K562 (cell line): ENCODE measurements around the gene LRFN2. TPM values are rescaled to one million over a fixed set of nuclear protein-coding genes. Genes with fewer than 3 reads are reported as not detected.

Experiments used
- ATAC-seq: fragments of 200-7000 bp; cut with Tn5 transposase; 3 replicates; pipeline ENCODE4 v1.9.1; 2020; ENCODE audit warnings: moderate library complexity
- BruUV-seq: library from RNA; stranded (reverse); fragments of 400-500 nt; replicated peaks from 2 replicates; lab custom pipeline; 2021; lab: Mats Ljungman, UMichigan
- CTCF ChIA-PET: fragments of 300-600 bp; formaldehyde crosslinking; extraction: SDS; loops from one replicate; lab custom pipeline; 2021; ENCODE audit warnings: low intra/inter-chr PET ratio; lab: Yijun Ruan, JAX
- POLR2A ChIA-PET: fragments of 300-600, 350-650 bp; sonication (Branson Sonifier 250); formaldehyde crosslinking; extraction: SDS; loops from one replicate; lab custom pipeline; 2021; ENCODE audit warnings: antibody characterized with exemption, inconsistent platforms; lab: Yijun Ruan, JAX
- DNase-seq, 4 experiments: peaks; one replicate each; pipeline versions ENCODE4 v3.0.0 to v3.0.0-alpha.2; 2011 to 2018; ENCODE audit warnings: low spot score in 3 of 4, mixed read lengths in 3 of 4; ENCODE audit errors: extremely low read depth in 1 of 4
- FAIRE-seq: peaks from 2 replicates; lab custom pipeline; 2011; peaks lifted over from hg19 to GRCh38; lab: Jason Lieb, UNC
- H2AFZ ChIP-seq: 2 replicates; pipeline ENCODE4 v1.6.0; 2011; ENCODE audit warnings: low read depth, low read length, control low read depth, inconsistent platforms
- H3K27ac ChIP-seq: fragments of 200-600 bp; 3 replicates; pipeline ENCODE4 v1.8.0; 2011; ENCODE audit warnings: low read depth, mild to moderate bottlenecking, control low read depth, inconsistent platforms, low read length, moderate library complexity, mixed read lengths; ENCODE audit errors: extremely low read depth
- H3K27me3 ChIP-seq, 2 experiments: fragments of 300-600 bp in 1 of 2; 2 replicates in 1 of 2; 3 replicates in 1 of 2; pipeline versions ENCODE4 v1.6.0 to v1.8.0; 2011; ENCODE audit warnings: inconsistent platforms in 2 of 2, low read length in 2 of 2, mild to moderate bottlenecking in 1 of 2, mixed read lengths in 1 of 2, moderate library complexity in 1 of 2; ENCODE audit not compliant: control insufficient read depth in 2 of 2, insufficient read depth in 2 of 2
- H3K36me3 ChIP-seq: fragments of 300-600 bp; 3 replicates; pipeline ENCODE4 v1.8.0; 2011; ENCODE audit warnings: mild to moderate bottlenecking, low read length, inconsistent platforms; ENCODE audit not compliant: control insufficient read depth, insufficient read depth
- H3K4me1 ChIP-seq, 2 experiments: fragments of 200-600 bp in 1 of 2; replicated peaks in 1 of 2; 2 replicates in 1 of 2; 3 replicates in 1 of 2; pipeline versions ENCODE4 v1.5.1 to v1.8.0; 2011; ENCODE audit warnings: inconsistent platforms in 2 of 2, low read length in 2 of 2, mild to moderate bottlenecking in 1 of 2, mixed read lengths in 1 of 2, moderate library complexity in 1 of 2; ENCODE audit not compliant: control insufficient read depth in 2 of 2, insufficient read depth in 2 of 2
- H3K4me2 ChIP-seq: 2 replicates; pipeline ENCODE4 v1.6.1; 2011; ENCODE audit warnings: low read length, control low read depth, inconsistent platforms, mixed read lengths; ENCODE audit not compliant: insufficient read depth
- H3K4me3 ChIP-seq: fragments of 200-600 bp; sonication (generic), shearing (Covaris generic); 2 replicates; pipeline ENCODE4 v1.5.1; 2016; ENCODE audit warnings: control low read depth, inconsistent platforms
- H3K79me2 ChIP-seq: fragments of 200-600 bp; 3 replicates; pipeline ENCODE4 v1.8.0; 2011; ENCODE audit warnings: low read length, inconsistent platforms; ENCODE audit not compliant: control insufficient read depth, insufficient read depth
- H3K9ac ChIP-seq, 2 experiments: 2 replicates each; pipeline versions ENCODE4 v1.6.0 to v1.6.1; 2011; ENCODE audit warnings: low read depth in 2 of 2, low read length in 2 of 2, control low read depth in 1 of 2, inconsistent platforms in 1 of 2, mild to moderate bottlenecking in 1 of 2, mixed read lengths in 1 of 2; ENCODE audit not compliant: insufficient read depth in 1 of 2
- H3K9me1 ChIP-seq: one replicate; pipeline ENCODE4 v1.6.0; 2011; ENCODE audit warnings: inconsistent platforms, mild to moderate bottlenecking, low read length, moderate library complexity; ENCODE audit not compliant: control insufficient read depth, insufficient read depth
- H3K9me3 ChIP-seq: replicated peaks from 2 replicates; pipeline ENCODE4 v1.5.1; 2011; ENCODE audit warnings: low read depth, low read length, inconsistent platforms; ENCODE audit not compliant: control insufficient read depth, insufficient read depth
- H4K20me1 ChIP-seq: replicated peaks from 2 replicates; pipeline ENCODE4 v1.6.1; 2011; ENCODE audit warnings: low read length, inconsistent platforms, mixed read lengths; ENCODE audit not compliant: control insufficient read depth, insufficient read depth
- ATF6 ChIP-seq: sonication (generic); formaldehyde crosslinking; IDR thresholded peaks from 2 replicates; pipeline ENCODE4 v1.4.0; 2020; ENCODE audit warnings: mild to moderate bottlenecking, missing genetic modification reagents
- BRD4 ChIP-seq: fragments of 200-600 bp; sonication (generic); IDR thresholded peaks from 2 replicates; pipeline ENCODE4 v1.6.1; 2017; ENCODE audit warnings: inconsistent platforms
- EGR1 ChIP-seq: fragments of 450-650 bp; conservative IDR thresholded peaks from 2 replicates; pipeline ENCODE4 v1.6.1; 2017; ENCODE audit warnings: mild to moderate bottlenecking
- ESRRA ChIP-seq: fragments of 450-650 bp; IDR thresholded peaks from 2 replicates; pipeline ENCODE4 v1.6.1; 2014; ENCODE audit warnings: low read depth, mild to moderate bottlenecking, moderate library complexity, borderline replicate concordance
- FIP1L1 ChIP-seq: fragments of 200-400 bp; formaldehyde crosslinking; IDR thresholded peaks from 2 replicates; pipeline ENCODE4 v1.6.1; 2018; ENCODE audit warnings: mild to moderate bottlenecking, low read depth, low read length; ENCODE audit not compliant: poor library complexity, severe bottlenecking
- FOXA3 ChIP-seq, 2 experiments: fragments of 450-650 bp in 1 of 2; sonication (generic) in 1 of 2; formaldehyde crosslinking; IDR thresholded peaks in 1 of 2; conservative IDR thresholded peaks in 1 of 2; 2 replicates each; pipeline versions ENCODE4 v1.4.0 to v1.8.0; 2020 to 2022; ENCODE audit warnings: mild to moderate bottlenecking in 2 of 2, missing genetic modification reagents in 1 of 2
- GATAD2A ChIP-seq: fragments of 450-650 bp; IDR thresholded peaks from 2 replicates; pipeline ENCODE4 v1.6.1; 2017
- MAFK ChIP-seq: IDR thresholded peaks from 2 replicates; pipeline ENCODE4 v1.6.1; 2011; ENCODE audit warnings: low read length, improper control_type of control experiment
- MED1 ChIP-seq: sonication (generic); formaldehyde crosslinking; IDR thresholded peaks from 2 replicates; pipeline ENCODE4 v1.8.1; 2023; ENCODE audit warnings: missing genetic modification reagents, borderline replicate concordance
- NFE2 ChIP-seq: IDR thresholded peaks from 2 replicates; pipeline ENCODE4 v1.6.1; 2014; ENCODE audit warnings: antibody characterized with exemption, low read depth
- RFX7 ChIP-seq: fragments of 250-450 bp; sonication (Bioruptor Pico); IDR thresholded peaks from 2 replicates; pipeline ENCODE4 v1.5.1; 2021; ENCODE audit warnings: mild to moderate bottlenecking
- SIRT6 ChIP-seq: IDR thresholded peaks from one replicate; pipeline ENCODE4 v1.6.1; 2012; ENCODE audit warnings: low read depth, mild to moderate bottlenecking, control low read depth, inconsistent platforms, low read length, moderate library complexity
- SOX6 ChIP-seq: fragments of 450-650 bp; IDR thresholded peaks from 2 replicates; pipeline ENCODE4 v1.6.1; 2014; ENCODE audit warnings: mild to moderate bottlenecking
- SRF ChIP-seq, 2 experiments: fragments of 250-450, 450-650 bp in 1 of 2; sonication (Bioruptor Pico) in 1 of 2; sonication (generic) in 1 of 2; formaldehyde crosslinking; IDR thresholded peaks; 2 replicates each; pipeline versions ENCODE4 v1.5.0 to v1.5.1; 2020 to 2022; ENCODE audit warnings: mild to moderate bottlenecking in 1 of 2, missing genetic modification reagents in 1 of 2
- ZNF764 ChIP-seq: fragments of 250-450 bp; sonication (Bioruptor Pico); IDR thresholded peaks from 2 replicates; pipeline ENCODE4 v1.4.0; 2020; ENCODE audit warnings: low read depth, mild to moderate bottlenecking, moderate library complexity
- WGBS: fragments of 100-300 bp; shearing (Covaris generic); methylation state at CpG from one replicate; pipeline ENCODE4 v1.1.6; 2016; ENCODE audit warnings: low coverage, mixed read lengths; ENCODE audit not compliant: insufficient coverage; ENCODE audit errors: missing lambda C conversion rate; 5-methylcytosine and 5-hydroxymethylcytosine counted together
- in situ Hi-C: fragments of 300-500 bp; cut with MboI; formaldehyde crosslinking; loops from 4 replicates; pipeline ENCODE4 v1.15.0; 2018; ENCODE audit warnings: inconsistent platforms, mixed read lengths
- intact Hi-C: fragments of 100-400 bp; cut with micrococcal nuclease; formaldehyde crosslinking; loops from 2 replicates; pipeline ENCODE4 v1.14.2; 2022
- polyA plus RNA-seq, 8 experiments: library from polyadenylated mRNA; depleted of rRNA in 4 of 8; stranded (reverse) in 5 of 8; unstranded in 3 of 8; fragments of >200 nt; fragmentation: Nextera tagmentation in 2 of 8; fragmentation: Illumina TruSeq in 1 of 8; extraction: Ambion mirVana in 2 of 8; extraction: Trizol in 1 of 8; gene quantifications; 2 replicates each; pipeline versions ENCODE4 v1.2.1 to v1.2.3, GENCODE V29; 2011 to 2014; ENCODE audit warnings: inconsistent platforms in 1 of 8, missing spikeins in 1 of 8
- total RNA-seq, 7 experiments: library from RNA; depleted of rRNA in 6 of 7; stranded (reverse); fragments of >200 nt in 6 of 7; fragmentation: Illumina TruSeq in 2 of 7; extraction: Trizol in 2 of 7; gene quantifications; 2 replicates each; pipeline versions ENCODE4 v1.2.1 to v1.2.3, GENCODE V29; 2011 to 2021; ENCODE audit warnings: low replicate concordance in 1 of 7
- TF ChIP-seq, protein P1 (sequence below): sonication (generic); formaldehyde crosslinking; IDR thresholded peaks from 2 replicates; pipeline ENCODE4 v1.8.0; 2022; ENCODE audit warnings: missing genetic modification reagents, mild to moderate bottlenecking, borderline replicate concordance

Gene LRFN2
- total and polyA plus RNA-seq, 9 of the 15 experiments (the other 6 are each of a cell fraction or from before 2014, with no cell fraction given), result not detected

GRCh38 chr6:40426346-40427066 lies 160.7 kb downstream of the LRFN2 start (continued):
- no peak for TF ChIP-seq FIP1L1
- peak; percentile 61 for TF ChIP-seq NFE2
- TF ChIP-seq MAFK, result peak; percentile 44; the same call in 1 of the 2 replicates
- no peak for TF ChIP-seq EGR1
- TF ChIP-seq SOX6, result no peak
- TF ChIP-seq SRF (CRISPR knock-in tag; IDR thresholded peaks at IDR 0.05), result no peak
- TF ChIP-seq MED1 (CRISPR knock-in tag), result no peak
- TF ChIP-seq, all 486 proteins: peak for 7

GRCh38 chr6:40425192-40425919 lies 161.8 kb downstream of the LRFN2 start:
- POLR2A ChIA-PET, result interaction anchor here (0.7 kb wide), 1 partner anchor 11 kb away, joined by 3 read pairs; no protein-coding TSS in a partner anchor
- intact Hi-C loops, result no loop called here
- H4K20me1 ChIP-seq, result 0 out of 2 replicates have a peak, but pooled peaks cover 7% of the 10 kb centered on the region
- in situ Hi-C loops, result no loop called here
- no peak overlapping the region for H2AFZ ChIP-seq
- 4% methylated on average over 4 of the region's 4 CpGs for WGBS
- BruUV-seq, result no TSS peak
- H3K36me3 ChIP-seq, result no peaks in the 10 kb centered on the region
- ATAC-seq (no peak), DNase-seq (no peak), FAIRE-seq (no peak)
- no peak overlapping the region for H3K27ac ChIP-seq
- no peak overlapping the region for H3K9ac ChIP-seq
- no peak overlapping the region for H3K4me2 ChIP-seq
- no peaks in the 10 kb centered on the region for H3K9me1 ChIP-seq
- H3K27me3 ChIP-seq, result peaks cover 2 to 12% of the 10 kb centered on the region in 2 experiments; a peak in 2 of 5 replicates
- H3K79me2 ChIP-seq, result no peaks in the 10 kb centered on the region
- CTCF ChIA-PET, result no interaction called here
- H3K9me3 ChIP-seq, result no peaks in the 10 kb centered on the region
- no peaks in the 10 kb centered on the region for H3K4me1 ChIP-seq
- TF ChIP-seq SIRT6 (no peak), GATAD2A (no peak), ATF6 (CRISPR knock-in tag) (no peak), ESRRA (no peak), BRD4 (no peak), ZNF764 (CRISPR knock-in tag) (no peak), RFX7 (CRISPR knock-in tag) (no peak), FOXA3 (CRISPR knock-in tag; conservative IDR thresholded peaks at IDR 0.05 in 1 of 2, IDR thresholded peaks at IDR 0.05 in 1 of 2) (no peak)
- TF ChIP-seq, protein P1, sequence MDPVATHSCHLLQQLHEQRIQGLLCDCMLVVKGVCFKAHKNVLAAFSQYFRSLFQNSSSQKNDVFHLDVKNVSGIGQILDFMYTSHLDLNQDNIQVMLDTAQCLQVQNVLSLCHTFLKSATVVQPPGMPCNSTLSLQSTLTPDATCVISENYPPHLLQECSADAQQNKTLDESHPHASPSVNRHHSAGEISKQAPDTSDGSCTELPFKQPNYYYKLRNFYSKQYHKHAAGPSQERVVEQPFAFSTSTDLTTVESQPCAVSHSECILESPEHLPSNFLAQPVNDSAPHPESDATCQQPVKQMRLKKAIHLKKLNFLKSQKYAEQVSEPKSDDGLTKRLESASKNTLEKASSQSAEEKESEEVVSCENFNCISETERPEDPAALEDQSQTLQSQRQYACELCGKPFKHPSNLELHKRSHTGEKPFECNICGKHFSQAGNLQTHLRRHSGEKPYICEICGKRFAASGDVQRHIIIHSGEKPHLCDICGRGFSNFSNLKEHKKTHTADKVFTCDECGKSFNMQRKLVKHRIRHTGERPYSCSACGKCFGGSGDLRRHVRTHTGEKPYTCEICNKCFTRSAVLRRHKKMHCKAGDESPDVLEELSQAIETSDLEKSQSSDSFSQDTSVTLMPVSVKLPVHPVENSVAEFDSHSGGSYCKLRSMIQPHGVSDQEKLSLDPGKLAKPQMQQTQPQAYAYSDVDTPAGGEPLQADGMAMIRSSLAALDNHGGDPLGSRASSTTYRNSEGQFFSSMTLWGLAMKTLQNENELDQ (CRISPR knock-in tag), result no peak
- H3K4me3 ChIP-seq, result no peak overlapping the region
